ENCODE results near the gene KCTD17.

DNA sequence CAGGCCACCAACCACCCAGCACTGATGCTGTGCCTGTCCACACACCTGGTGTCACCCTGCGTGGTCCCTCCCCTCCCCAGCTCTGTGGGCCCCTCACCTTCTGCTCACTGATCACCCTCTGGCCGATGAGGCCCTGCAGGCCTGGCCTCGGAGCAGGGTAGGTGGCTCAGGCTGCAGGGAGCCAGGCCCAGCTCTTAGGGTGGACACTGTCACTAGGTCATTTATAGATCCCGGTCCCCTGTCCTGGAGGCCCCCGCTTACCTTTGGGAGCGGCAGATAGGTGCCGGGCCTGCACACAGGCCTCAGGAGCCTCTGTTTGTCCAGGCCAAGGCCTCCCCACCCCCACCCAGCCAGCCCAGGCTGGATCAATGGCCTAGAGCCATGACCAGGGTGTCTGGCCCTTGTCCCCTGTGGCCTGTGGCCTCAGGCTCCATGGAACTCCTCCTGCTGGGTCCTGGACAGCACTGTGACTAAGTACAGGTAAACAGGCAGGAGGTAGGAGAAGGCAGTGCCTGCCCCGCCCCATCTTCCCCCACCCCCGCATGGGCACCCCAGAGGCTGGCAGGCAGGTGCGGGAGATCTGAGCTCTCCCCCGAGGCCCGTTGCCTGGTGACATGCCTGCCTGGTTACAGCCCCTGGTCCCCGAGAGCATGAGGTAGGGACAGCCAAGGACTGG lies 57.8 kb downstream of the KCTD17 start, which contains the start of gene TMPRSS6:
- TF ChIP-seq, protein P1, sequence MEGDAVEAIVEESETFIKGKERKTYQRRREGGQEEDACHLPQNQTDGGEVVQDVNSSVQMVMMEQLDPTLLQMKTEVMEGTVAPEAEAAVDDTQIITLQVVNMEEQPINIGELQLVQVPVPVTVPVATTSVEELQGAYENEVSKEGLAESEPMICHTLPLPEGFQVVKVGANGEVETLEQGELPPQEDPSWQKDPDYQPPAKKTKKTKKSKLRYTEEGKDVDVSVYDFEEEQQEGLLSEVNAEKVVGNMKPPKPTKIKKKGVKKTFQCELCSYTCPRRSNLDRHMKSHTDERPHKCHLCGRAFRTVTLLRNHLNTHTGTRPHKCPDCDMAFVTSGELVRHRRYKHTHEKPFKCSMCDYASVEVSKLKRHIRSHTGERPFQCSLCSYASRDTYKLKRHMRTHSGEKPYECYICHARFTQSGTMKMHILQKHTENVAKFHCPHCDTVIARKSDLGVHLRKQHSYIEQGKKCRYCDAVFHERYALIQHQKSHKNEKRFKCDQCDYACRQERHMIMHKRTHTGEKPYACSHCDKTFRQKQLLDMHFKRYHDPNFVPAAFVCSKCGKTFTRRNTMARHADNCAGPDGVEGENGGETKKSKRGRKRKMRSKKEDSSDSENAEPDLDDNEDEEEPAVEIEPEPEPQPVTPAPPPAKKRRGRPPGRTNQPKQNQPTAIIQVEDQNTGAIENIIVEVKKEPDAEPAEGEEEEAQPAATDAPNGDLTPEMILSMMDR (IDR thresholded peaks at IDR 0.05) = no peak
- TF ChIP-seq, protein P2, sequence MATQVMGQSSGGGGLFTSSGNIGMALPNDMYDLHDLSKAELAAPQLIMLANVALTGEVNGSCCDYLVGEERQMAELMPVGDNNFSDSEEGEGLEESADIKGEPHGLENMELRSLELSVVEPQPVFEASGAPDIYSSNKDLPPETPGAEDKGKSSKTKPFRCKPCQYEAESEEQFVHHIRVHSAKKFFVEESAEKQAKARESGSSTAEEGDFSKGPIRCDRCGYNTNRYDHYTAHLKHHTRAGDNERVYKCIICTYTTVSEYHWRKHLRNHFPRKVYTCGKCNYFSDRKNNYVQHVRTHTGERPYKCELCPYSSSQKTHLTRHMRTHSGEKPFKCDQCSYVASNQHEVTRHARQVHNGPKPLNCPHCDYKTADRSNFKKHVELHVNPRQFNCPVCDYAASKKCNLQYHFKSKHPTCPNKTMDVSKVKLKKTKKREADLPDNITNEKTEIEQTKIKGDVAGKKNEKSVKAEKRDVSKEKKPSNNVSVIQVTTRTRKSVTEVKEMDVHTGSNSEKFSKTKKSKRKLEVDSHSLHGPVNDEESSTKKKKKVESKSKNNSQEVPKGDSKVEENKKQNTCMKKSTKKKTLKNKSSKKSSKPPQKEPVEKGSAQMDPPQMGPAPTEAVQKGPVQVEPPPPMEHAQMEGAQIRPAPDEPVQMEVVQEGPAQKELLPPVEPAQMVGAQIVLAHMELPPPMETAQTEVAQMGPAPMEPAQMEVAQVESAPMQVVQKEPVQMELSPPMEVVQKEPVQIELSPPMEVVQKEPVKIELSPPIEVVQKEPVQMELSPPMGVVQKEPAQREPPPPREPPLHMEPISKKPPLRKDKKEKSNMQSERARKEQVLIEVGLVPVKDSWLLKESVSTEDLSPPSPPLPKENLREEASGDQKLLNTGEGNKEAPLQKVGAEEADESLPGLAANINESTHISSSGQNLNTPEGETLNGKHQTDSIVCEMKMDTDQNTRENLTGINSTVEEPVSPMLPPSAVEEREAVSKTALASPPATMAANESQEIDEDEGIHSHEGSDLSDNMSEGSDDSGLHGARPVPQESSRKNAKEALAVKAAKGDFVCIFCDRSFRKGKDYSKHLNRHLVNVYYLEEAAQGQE (IDR thresholded peaks at IDR 0.05; ENCODE audit: insufficient read depth in 1 of 2, low read depth in 2 of 2, low read length in 1 of 2) = no peak

Measured in Panc1 (cell line).